Hepatocyte (in vitro differentiated cells): Measurements from ENCODE around the gene VWA8.

ENCODE experiments used
- EZH2 ChIP-seq: fragments of 200-600 bp; sonication (generic); IDR thresholded peaks from 2 replicates; pipeline ENCODE4 v1.6.1; 2016; ENCODE audit warnings: antibody characterized with exemption, mild to moderate bottlenecking, borderline replicate concordance
- EZH2phosphoT487 ChIP-seq: fragments of 200-600 bp; sonication (generic); IDR thresholded peaks from one replicate; pipeline ENCODE4 v1.6.1; 2018; ENCODE audit warnings: antibody characterized with exemption, mild to moderate bottlenecking, low read depth, moderate library complexity; ENCODE audit not compliant: unreplicated experiment, severe bottlenecking
- TF ChIP-seq, protein P1 (sequence below): fragments of 200-600 bp; sonication (generic); IDR thresholded peaks from 2 replicates; pipeline ENCODE4 v1.5.1; 2016; ENCODE audit warnings: antibody characterized with exemption, mild to moderate bottlenecking; ENCODE audit not compliant: poor library complexity

DNA sequence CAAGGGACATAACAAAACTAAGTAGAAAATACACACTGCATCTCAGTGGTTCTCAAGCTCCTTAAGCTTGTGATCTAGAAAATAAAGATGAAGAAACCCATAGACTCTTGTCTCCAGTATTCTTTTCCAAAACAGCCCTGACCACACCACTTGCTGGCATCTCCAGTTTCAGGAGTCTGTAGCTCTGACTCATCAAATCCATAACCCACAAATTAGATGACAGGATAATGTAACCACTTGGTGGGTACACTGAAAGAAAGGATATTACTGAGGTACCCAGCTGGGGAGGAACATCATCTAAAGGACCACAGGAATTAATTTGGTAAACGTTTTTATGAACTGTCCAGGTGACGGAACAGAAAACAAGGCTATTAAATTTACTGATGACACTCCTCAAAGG lies 214.7 kb downstream of the VWA8 start:
- TF ChIP-seq, protein P1, sequence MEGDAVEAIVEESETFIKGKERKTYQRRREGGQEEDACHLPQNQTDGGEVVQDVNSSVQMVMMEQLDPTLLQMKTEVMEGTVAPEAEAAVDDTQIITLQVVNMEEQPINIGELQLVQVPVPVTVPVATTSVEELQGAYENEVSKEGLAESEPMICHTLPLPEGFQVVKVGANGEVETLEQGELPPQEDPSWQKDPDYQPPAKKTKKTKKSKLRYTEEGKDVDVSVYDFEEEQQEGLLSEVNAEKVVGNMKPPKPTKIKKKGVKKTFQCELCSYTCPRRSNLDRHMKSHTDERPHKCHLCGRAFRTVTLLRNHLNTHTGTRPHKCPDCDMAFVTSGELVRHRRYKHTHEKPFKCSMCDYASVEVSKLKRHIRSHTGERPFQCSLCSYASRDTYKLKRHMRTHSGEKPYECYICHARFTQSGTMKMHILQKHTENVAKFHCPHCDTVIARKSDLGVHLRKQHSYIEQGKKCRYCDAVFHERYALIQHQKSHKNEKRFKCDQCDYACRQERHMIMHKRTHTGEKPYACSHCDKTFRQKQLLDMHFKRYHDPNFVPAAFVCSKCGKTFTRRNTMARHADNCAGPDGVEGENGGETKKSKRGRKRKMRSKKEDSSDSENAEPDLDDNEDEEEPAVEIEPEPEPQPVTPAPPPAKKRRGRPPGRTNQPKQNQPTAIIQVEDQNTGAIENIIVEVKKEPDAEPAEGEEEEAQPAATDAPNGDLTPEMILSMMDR, result no peak
- TF ChIP-seq EZH2 (no peak), EZH2phosphoT487 (no peak)
